ENCODE results near the gene LRRC8C. TPM values are rescaled to one million over a fixed set of nuclear protein-coding genes. Genes with fewer than 3 reads are reported as not detected.

Gene LRRC8C
- total RNA-seq, 2 donors from 2014 or later: 2.5 to 5.5 TPM

- WGBS, 2 experiments (ENCODE audit: insufficient coverage in 1 of 2, insufficient read length in 1 of 2): 83 to 100% methylated on average over 1 to 3 of the region's 3 CpGs
- no peaks in the 10 kb centered on the region for H3K9me3 ChIP-seq (ENCODE audit: control insufficient read depth, low read length)
- TF ChIP-seq CTCF (conservative IDR thresholded peaks at IDR 0.05): no peak
- Mint-ChIP-seq H3K36me3 (ENCODE audit: low read depth) (peaks cover 4% of the 10 kb centered on the region), H3K27me3 (ENCODE audit: insufficient read depth) (peaks cover 15% of the 10 kb centered on the region), H3K27ac (no peak overlapping the region), H3K9me3 (peaks cover 6% of the 10 kb centered on the region), H3K4me1 (peaks cover 26% of the 10 kb centered on the region), H3K4me3 (no peak overlapping the region)
- no peak for DNase-seq
- H3K4me1 ChIP-seq (ENCODE audit: control insufficient read depth, insufficient read depth, low read length): peaks cover 17% of the 10 kb centered on the region
- no peaks in the 10 kb centered on the region for H3K27me3 ChIP-seq (ENCODE audit: control insufficient read depth, insufficient read depth, low read length, poor library complexity, severe bottlenecking)
- no peak overlapping the region for H3K9ac ChIP-seq (ENCODE audit: extremely low read depth, low read length, poor library complexity, severe bottlenecking)
- H3K27ac ChIP-seq (ENCODE audit: low read depth, low read length): no peak overlapping the region
- no peak overlapping the region for H3K4me3 ChIP-seq (ENCODE audit: low read length)
- H3K36me3 ChIP-seq (ENCODE audit: control insufficient read depth, insufficient read depth, low read length): no peaks in the 10 kb centered on the region
These were observed 122.7 kb downstream of the LRRC8C start for GRCh38 chr1:89755591-89755990.

GRCh38 chr1:89757532-89757931 lies 124.6 kb downstream of the LRRC8C start:
- no peak overlapping the region for H3K27ac Mint-ChIP-seq
- no peak overlapping the region for H3K4me3 Mint-ChIP-seq
- H3K9me3 Mint-ChIP-seq: peaks cover 6% of the 10 kb centered on the region
- Histone ChIP-seq H3K4me3 (ENCODE audit: low read length) (no peak overlapping the region), H3K27ac (ENCODE audit: low read depth, low read length) (no peak overlapping the region), H3K9me3 (ENCODE audit: control insufficient read depth, low read length) (no peaks in the 10 kb centered on the region), H3K9ac (ENCODE audit: extremely low read depth, low read length, poor library complexity, severe bottlenecking) (no peak overlapping the region), H3K4me1 (ENCODE audit: control insufficient read depth, insufficient read depth, low read length) (peaks cover 17% of the 10 kb centered on the region), H3K36me3 (ENCODE audit: control insufficient read depth, insufficient read depth, low read length) (no peaks in the 10 kb centered on the region), H3K27me3 (ENCODE audit: control insufficient read depth, insufficient read depth, low read length, poor library complexity, severe bottlenecking) (peaks cover 12% of the 10 kb centered on the region)
- WGBS, 2 experiments (ENCODE audit: insufficient coverage in 1 of 2, insufficient read length in 1 of 2): 72 to 79% methylated on average over 3 to 5 of the region's 5 CpGs
- peaks cover 31% of the 10 kb centered on the region for H3K27me3 Mint-ChIP-seq (ENCODE audit: insufficient read depth)
- no peak for TF ChIP-seq CTCF (conservative IDR thresholded peaks at IDR 0.05)
- no peak for DNase-seq
- peaks cover 4% of the 10 kb centered on the region for H3K36me3 Mint-ChIP-seq (ENCODE audit: low read depth)
- peaks cover 26% of the 10 kb centered on the region for H3K4me1 Mint-ChIP-seq

- H3K27ac Mint-ChIP-seq: no peak overlapping the region
- no peak overlapping the region for H3K4me3 Mint-ChIP-seq
- DNase-seq: no peak
- Histone ChIP-seq H3K4me3 (ENCODE audit: low read length) (no peak overlapping the region), H3K4me1 (ENCODE audit: control insufficient read depth, insufficient read depth, low read length) (peaks cover 17% of the 10 kb centered on the region), H3K9ac (ENCODE audit: extremely low read depth, low read length, poor library complexity, severe bottlenecking) (no peak overlapping the region), H3K27me3 (ENCODE audit: control insufficient read depth, insufficient read depth, low read length, poor library complexity, severe bottlenecking) (peaks cover 14% of the 10 kb centered on the region), H3K36me3 (ENCODE audit: control insufficient read depth, insufficient read depth, low read length) (no peaks in the 10 kb centered on the region), H3K9me3 (ENCODE audit: control insufficient read depth, low read length) (no peaks in the 10 kb centered on the region), H3K27ac (ENCODE audit: low read depth, low read length) (no peak overlapping the region)
- 83 to 87% methylated on average over 2 of the region's 2 CpGs for WGBS, 2 experiments (ENCODE audit: insufficient coverage in 1 of 2, insufficient read length in 1 of 2)
- H3K27me3 Mint-ChIP-seq (ENCODE audit: insufficient read depth): peaks cover 35% of the 10 kb centered on the region
- peaks cover 2% of the 10 kb centered on the region for H3K36me3 Mint-ChIP-seq (ENCODE audit: low read depth)
- H3K9me3 Mint-ChIP-seq: peaks cover 2% of the 10 kb centered on the region
- peaks cover 26% of the 10 kb centered on the region for H3K4me1 Mint-ChIP-seq
- TF ChIP-seq CTCF (conservative IDR thresholded peaks at IDR 0.05): no peak
These were observed 125.2 kb downstream of the LRRC8C start for GRCh38 chr1:89758156-89758555.
